Psoas muscle (tissue), 8 donors: ENCODE data around the gene LCE1B. TPM values are rescaled to one million over a fixed set of nuclear protein-coding genes. Genes with fewer than 3 reads are reported as not detected.

Experiments used
- ATAC-seq, 4 donors: fragments of 200-7000 bp; cut with Tn5 transposase; one replicate each; pipeline ENCODE4 v1.9.1; 2020; ENCODE audit warnings: moderate library complexity in 3 of 4, mild to moderate bottlenecking in 2 of 4
- DNase-seq, 2 donors: peaks; one replicate each; pipeline ENCODE4 v3.0.0-alpha.2; 2020
- H3K27ac ChIP-seq: fragments of 200-600 bp; one replicate; pipeline ENCODE4 v1.8.0; 2022
- H3K27me3 ChIP-seq, 3 donors: fragments of 200-600 bp in 1 of 3; one replicate each; pipeline versions ENCODE4 v1.6.1 to v1.8.0; 2013 to 2022; ENCODE audit warnings: low read length in 2 of 3, mild to moderate bottlenecking in 2 of 3, moderate library complexity in 1 of 3; ENCODE audit not compliant: insufficient read depth in 3 of 3
- H3K36me3 ChIP-seq, 2 donors: fragments of 200-600 bp in 1 of 2; one replicate each; pipeline versions ENCODE4 v1.6.1 to v1.8.0; 2013 to 2022; ENCODE audit warnings: low read depth in 1 of 2, mild to moderate bottlenecking in 1 of 2, moderate library complexity in 1 of 2; ENCODE audit not compliant: insufficient read depth in 1 of 2
- H3K4me1 ChIP-seq: fragments of 200-600 bp; one replicate; pipeline ENCODE4 v1.8.0; 2022
- H3K4me3 ChIP-seq: fragments of 200-600 bp; one replicate; pipeline ENCODE4 v1.8.0; 2022; ENCODE audit warnings: mild to moderate bottlenecking
- H3K9me3 ChIP-seq: fragments of 200-600 bp; one replicate; pipeline ENCODE4 v1.8.0; 2022
- CTCF ChIP-seq: fragments of 200-600 bp; IDR thresholded peaks from one replicate; pipeline ENCODE4 v1.8.0; 2022; ENCODE audit warnings: antibody characterized with exemption
- WGBS, 3 donors: extraction: QIAGEN DNeasy Blood & Tissue Kit; methylation state at CpG; one replicate each; pipeline versions ENCODE4 v1.1.6 to v1.1.7; 2013; 5-methylcytosine and 5-hydroxymethylcytosine counted together
- intact Hi-C, 2 donors: fragments of 100-400 bp; cut with DNase I; formaldehyde crosslinking; loops; one replicate each; pipeline versions ENCODE4 v1.11.0 to v1.14.2; 2022
- polyA plus RNA-seq, 3 donors: library from polyadenylated mRNA; stranded (reverse); fragments of 200-250 nt; gene quantifications; one replicate each; pipeline ENCODE4 v1.2.3, GENCODE V29; 2013
- total RNA-seq, 4 donors: library from RNA; stranded (reverse); fragmentation: NEBNext Ultra II Directional in 2 of 4; extraction: Animal tissue kit (Norgen Biotek cat#: 25700) in 2 of 4; gene quantifications; one replicate each; pipeline versions ENCODE4 v1.2.1 to v1.2.4, GENCODE V29; 2021 to 2023
- donor health status: healthy with polysubstance abuse.
- donor health status: DM: no; HTN: no; CAD: no; lungs with moderate emphysema.
- donor health status: Bipolar disorder and iron deficiency.
- donor health status: healthy.
- donor health status: DM: yes; HTN: yes; CAD: no.
- donor health status: DM: no; HTN: no; CAD: no.
- donor health status: DM: no; HTN: no; CAD: no.
- donor health status: DM: yes; HTN: yes; CAD: no.

The LCE1B gene
- total and polyA plus RNA-seq, 7 donors: not detected

DNA sequence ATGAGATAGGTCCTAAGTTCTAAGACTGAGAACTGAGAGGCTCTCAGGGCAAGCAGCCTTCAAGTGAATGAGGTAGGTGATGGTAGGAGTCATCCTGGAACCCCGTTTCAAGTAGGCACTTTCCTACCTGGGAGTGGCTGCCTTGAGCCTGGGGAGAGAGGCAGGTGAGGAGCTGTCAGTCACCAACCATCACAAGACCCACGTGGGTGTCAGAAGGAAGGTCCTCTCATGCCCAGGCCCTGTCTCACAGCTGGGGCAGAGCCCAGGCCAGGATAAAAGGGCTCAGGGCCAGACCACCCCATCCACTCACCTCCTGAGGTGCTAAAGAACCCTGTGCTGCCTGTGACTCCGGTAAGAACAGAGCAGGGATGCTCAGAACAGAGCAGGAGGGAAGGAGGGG, 15.3 kb upstream of the LCE1B start, which contains the start of gene LCE1D:
Gene LCE1D, plus strand, starts transcription at position 301 of the 400 bp plus-strand sequence. CDS start 1,074 bp downstream, outside the sequence.
- intact Hi-C loops: no loop called here
- DNase-seq: no peak
- H3K4me1 ChIP-seq: no peaks in the 10 kb centered on the region
- 29 to 40% (median 32%) methylated on average over 1 to 3 of the region's 3 CpGs for WGBS, 3 donors
- no peak within 1 kb of the TSS for H3K4me3 ChIP-seq
- H3K27me3 ChIP-seq: no peaks in the 10 kb centered on the region
- TF ChIP-seq CTCF: no peak
- no peak within 1 kb of the TSS for H3K27ac ChIP-seq
- ATAC-seq: no peak
- no peaks in the 10 kb centered on the region for H3K36me3 ChIP-seq
- H3K9me3 ChIP-seq: no peaks in the 10 kb centered on the region

DNA sequence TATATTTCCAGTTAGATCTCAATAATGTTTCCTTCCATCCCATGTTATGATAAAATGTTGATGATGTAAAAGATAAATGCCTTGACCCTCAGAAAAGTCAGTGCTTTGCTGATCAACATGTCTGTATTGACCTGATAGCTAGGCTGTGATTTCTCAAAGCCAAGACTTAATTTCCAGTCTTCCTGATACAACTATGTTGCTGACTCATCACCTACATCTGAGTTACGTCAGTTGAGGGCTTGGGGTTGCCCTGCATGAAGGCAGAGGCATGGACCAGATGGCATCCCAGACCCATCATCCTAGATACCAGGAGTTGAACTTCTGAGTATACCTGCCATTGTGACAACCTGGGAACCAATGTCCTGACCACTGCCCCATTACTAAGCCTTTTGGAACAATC, 10.4 kb upstream of the LCE1B start:
- no peaks in the 10 kb centered on the region for H3K27me3 ChIP-seq
- no peaks in the 10 kb centered on the region for H3K36me3 ChIP-seq
- no peaks in the 10 kb centered on the region for H3K4me1 ChIP-seq
- H3K4me3 ChIP-seq: no peak overlapping the region
- H3K9me3 ChIP-seq: no peaks in the 10 kb centered on the region
- intact Hi-C loops: no loop called here
- 55 to 61% (median 58%) methylated on average over 1 of the region's 1 CpG for WGBS, 3 donors
- DNase-seq (no peak), ATAC-seq (no peak)
- H3K27ac ChIP-seq: no peak overlapping the region
- no peak for TF ChIP-seq CTCF

DNA sequence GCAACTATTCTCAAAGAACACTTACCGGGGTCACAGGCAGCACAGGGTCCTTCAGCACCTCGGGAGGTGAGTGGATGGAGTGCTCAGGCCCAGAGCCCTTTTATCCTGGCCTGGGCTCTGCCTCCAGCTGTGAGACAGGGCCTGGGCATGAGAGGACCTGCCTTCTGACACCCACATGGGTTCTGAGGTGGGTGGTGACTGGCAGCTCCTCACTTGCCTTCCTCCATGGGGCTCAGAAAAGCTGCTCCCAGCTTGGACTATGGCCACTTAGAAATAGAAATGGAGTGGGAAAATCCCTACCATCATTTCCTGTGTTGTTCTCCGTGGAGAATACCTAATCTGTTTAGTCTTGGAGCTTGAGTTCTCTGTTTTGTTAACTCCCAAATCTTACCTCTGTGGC, 5.2 kb upstream of the LCE1B start, which contains the start of gene LCE1C:
Gene LCE1C, minus strand, starts transcription at position 76 of the 400 bp plus-strand sequence. CDS start 1,173 bp downstream, outside the sequence.
- WGBS, 3 donors: 44 to 53% (median 50%) methylated on average over 3 of the region's 3 CpGs
- no peak for TF ChIP-seq CTCF
- intact Hi-C loops: no loop called here

DNA sequence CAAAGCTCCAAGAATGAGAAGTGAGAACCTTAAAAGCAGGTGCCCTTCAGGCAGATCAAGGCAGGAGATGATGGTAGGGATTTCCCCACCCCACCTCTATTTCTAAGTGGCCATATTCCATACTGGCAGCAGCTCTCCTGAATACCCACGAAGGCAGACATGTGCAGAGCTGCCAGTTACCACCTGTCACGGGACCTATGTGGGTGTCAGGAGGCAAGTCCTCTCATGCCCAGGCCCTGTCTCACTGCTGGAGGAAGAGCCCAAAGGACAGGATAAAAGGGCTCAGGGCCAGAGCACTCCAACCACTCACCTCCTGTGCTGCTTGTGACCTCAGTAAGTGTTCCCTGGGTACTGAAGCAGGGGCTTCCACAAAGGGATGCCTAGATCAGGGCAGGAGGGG, 721 bp upstream of the LCE1B start:
- no peaks in the 10 kb centered on the region for H3K36me3 ChIP-seq
- intact Hi-C loops: no loop called here

More for the DNA sequence above, 5.2 kb upstream of the LCE1B start, which contains the start of gene LCE1C:
- H3K36me3 ChIP-seq: no peaks in the 10 kb centered on the region
- no peaks in the 10 kb centered on the region for H3K4me1 ChIP-seq
- peaks cover 0 to 1% (median 0%) of the 10 kb centered on the region in 3 donors for H3K27me3 ChIP-seq
- H3K9me3 ChIP-seq: no peaks in the 10 kb centered on the region
- H3K27ac ChIP-seq: no peak within 1 kb of the TSS
- no peak for ATAC-seq
- no peak for DNase-seq
- H3K4me3 ChIP-seq: no peak within 1 kb of the TSS

More for the DNA sequence above, 721 bp upstream of the LCE1B start:
- H3K27me3 ChIP-seq: peaks cover 0 to 1% (median 0%) of the 10 kb centered on the region in 3 donors
- DNase-seq (no peak), ATAC-seq (no peak)
- H3K4me3 ChIP-seq: no peak overlapping the region
- no peak for TF ChIP-seq CTCF
- no peaks in the 10 kb centered on the region for H3K9me3 ChIP-seq
- no peaks in the 10 kb centered on the region for H3K4me1 ChIP-seq
- 49 to 56% (median 54%) methylated on average over 2 of the region's 2 CpGs for WGBS, 3 donors
- no peak overlapping the region for H3K27ac ChIP-seq
